Ishikawa (cell line): ENCODE data around the gene CARM1.

Source experiments
- CEBPB ChIP-seq: IDR thresholded peaks from 2 replicates; pipeline ENCODE4 v1.6.1; 2012
- CREB1 ChIP-seq: IDR thresholded peaks from 2 replicates; pipeline ENCODE4 v1.6.1; 2012; ENCODE audit warnings: low read depth
- EGR1 ChIP-seq: IDR thresholded peaks from 2 replicates; pipeline ENCODE4 v1.6.1; 2012
- EP300 ChIP-seq: IDR thresholded peaks from 2 replicates; pipeline ENCODE4 v1.6.1; 2012; ENCODE audit warnings: borderline replicate concordance
- FOXM1 ChIP-seq: IDR thresholded peaks from 2 replicates; pipeline ENCODE4 v1.6.1; 2012; ENCODE audit warnings: low read depth, borderline replicate concordance
- NFIC ChIP-seq: IDR thresholded peaks from 2 replicates; pipeline ENCODE4 v1.6.1; 2012
- RAD21 ChIP-seq: IDR thresholded peaks from 2 replicates; pipeline ENCODE4 v1.6.1; 2012; ENCODE audit warnings: low read depth
- TAF1 ChIP-seq: IDR thresholded peaks from 2 replicates; pipeline ENCODE4 v1.6.1; 2012; ENCODE audit warnings: low read depth, mild to moderate bottlenecking
- TCF12 ChIP-seq: IDR thresholded peaks from 2 replicates; pipeline ENCODE4 v1.6.1; 2012; ENCODE audit warnings: low read depth
- YY1 ChIP-seq: IDR thresholded peaks from 2 replicates; pipeline ENCODE4 v1.6.1; 2012; ENCODE audit warnings: low read depth
- ZBTB7A ChIP-seq: IDR thresholded peaks from 2 replicates; pipeline ENCODE4 v1.6.1; 2012; ENCODE audit warnings: low read depth
- TF ChIP-seq, protein P1 (sequence below): IDR thresholded peaks from 2 replicates; pipeline ENCODE4 v1.6.1; 2012; ENCODE audit warnings: low read depth, mild to moderate bottlenecking
- TF ChIP-seq, protein P2 (sequence below): IDR thresholded peaks from 2 replicates; pipeline ENCODE4 v1.6.1; 2012
- TF ChIP-seq, protein P3 (sequence below): IDR thresholded peaks from 2 replicates; pipeline ENCODE4 v1.6.1; 2012

DNA sequence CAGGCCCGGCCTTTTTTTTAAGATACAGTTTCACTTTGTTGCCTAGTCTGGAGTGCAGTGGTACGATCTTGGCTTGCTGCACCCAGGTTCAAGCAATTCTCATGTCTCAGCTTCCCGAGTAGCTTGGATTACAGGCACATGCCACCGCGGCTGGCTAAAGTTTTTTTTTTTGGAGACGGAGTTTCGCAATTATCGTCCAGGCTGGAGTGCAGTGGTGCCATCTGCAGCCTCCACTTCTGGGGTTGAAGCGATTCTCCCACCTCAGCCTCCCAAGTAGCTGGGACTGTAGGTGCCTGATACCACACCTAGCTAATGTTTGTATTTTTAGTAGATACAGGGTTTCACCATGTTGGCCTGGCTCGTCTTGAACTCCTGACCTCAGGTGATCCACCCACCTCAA lies 4.9 kb upstream of the CARM1 start:
- peak; percentile 69 for TF ChIP-seq CEBPB
- TF ChIP-seq, protein P1, sequence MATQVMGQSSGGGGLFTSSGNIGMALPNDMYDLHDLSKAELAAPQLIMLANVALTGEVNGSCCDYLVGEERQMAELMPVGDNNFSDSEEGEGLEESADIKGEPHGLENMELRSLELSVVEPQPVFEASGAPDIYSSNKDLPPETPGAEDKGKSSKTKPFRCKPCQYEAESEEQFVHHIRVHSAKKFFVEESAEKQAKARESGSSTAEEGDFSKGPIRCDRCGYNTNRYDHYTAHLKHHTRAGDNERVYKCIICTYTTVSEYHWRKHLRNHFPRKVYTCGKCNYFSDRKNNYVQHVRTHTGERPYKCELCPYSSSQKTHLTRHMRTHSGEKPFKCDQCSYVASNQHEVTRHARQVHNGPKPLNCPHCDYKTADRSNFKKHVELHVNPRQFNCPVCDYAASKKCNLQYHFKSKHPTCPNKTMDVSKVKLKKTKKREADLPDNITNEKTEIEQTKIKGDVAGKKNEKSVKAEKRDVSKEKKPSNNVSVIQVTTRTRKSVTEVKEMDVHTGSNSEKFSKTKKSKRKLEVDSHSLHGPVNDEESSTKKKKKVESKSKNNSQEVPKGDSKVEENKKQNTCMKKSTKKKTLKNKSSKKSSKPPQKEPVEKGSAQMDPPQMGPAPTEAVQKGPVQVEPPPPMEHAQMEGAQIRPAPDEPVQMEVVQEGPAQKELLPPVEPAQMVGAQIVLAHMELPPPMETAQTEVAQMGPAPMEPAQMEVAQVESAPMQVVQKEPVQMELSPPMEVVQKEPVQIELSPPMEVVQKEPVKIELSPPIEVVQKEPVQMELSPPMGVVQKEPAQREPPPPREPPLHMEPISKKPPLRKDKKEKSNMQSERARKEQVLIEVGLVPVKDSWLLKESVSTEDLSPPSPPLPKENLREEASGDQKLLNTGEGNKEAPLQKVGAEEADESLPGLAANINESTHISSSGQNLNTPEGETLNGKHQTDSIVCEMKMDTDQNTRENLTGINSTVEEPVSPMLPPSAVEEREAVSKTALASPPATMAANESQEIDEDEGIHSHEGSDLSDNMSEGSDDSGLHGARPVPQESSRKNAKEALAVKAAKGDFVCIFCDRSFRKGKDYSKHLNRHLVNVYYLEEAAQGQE, result no peak
- TF ChIP-seq EP300, result no peak
- no peak for TF ChIP-seq ZBTB7A
- no peak for TF ChIP-seq YY1
- no peak for TF ChIP-seq CREB1
- no peak for TF ChIP-seq TAF1
- no peak for TF ChIP-seq RAD21
- TF ChIP-seq EGR1, result no peak
- no peak for TF ChIP-seq NFIC
- TF ChIP-seq TCF12, result no peak
- no peak for TF ChIP-seq FOXM1
- TF ChIP-seq, protein P2, sequence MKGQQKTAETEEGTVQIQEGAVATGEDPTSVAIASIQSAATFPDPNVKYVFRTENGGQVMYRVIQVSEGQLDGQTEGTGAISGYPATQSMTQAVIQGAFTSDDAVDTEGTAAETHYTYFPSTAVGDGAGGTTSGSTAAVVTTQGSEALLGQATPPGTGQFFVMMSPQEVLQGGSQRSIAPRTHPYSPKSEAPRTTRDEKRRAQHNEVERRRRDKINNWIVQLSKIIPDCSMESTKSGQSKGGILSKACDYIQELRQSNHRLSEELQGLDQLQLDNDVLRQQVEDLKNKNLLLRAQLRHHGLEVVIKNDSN, result no peak
- TF ChIP-seq, protein P3, sequence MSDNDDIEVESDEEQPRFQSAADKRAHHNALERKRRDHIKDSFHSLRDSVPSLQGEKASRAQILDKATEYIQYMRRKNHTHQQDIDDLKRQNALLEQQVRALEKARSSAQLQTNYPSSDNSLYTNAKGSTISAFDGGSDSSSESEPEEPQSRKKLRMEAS, result no peak
